Adrenal gland (tissue), 12 donors: ENCODE results near the gene CPT1A. TPM values are rescaled to one million over a fixed set of nuclear protein-coding genes. Genes with fewer than 3 reads are reported as not detected.

Experiments
- DNase-seq, 7 donors: peaks; one replicate each; pipeline ENCODE4 v3.0.0-alpha.2; 2019 to 2020
- H3K27ac ChIP-seq, 5 donors: fragments of 200-600 bp; sonication (generic) in 4 of 5; 1 replicate in 3 of 5; 2 replicates in 2 of 5; pipeline versions ENCODE4 v1.5.1 to v1.8.0; 2016 to 2020; ENCODE audit warnings: mild to moderate bottlenecking in 1 of 5
- H3K27me3 ChIP-seq: fragments of 200-600 bp; 2 replicates; pipeline ENCODE4 v1.8.0; 2021
- H3K36me3 ChIP-seq, 2 donors: fragments of 200-600 bp; replicated peaks in 1 of 2; 1 replicate in 1 of 2; 2 replicates in 1 of 2; pipeline versions ENCODE4 v1.5.1 to v1.8.0; 2018 to 2022
- H3K4me1 ChIP-seq, 2 donors: fragments of 200-600 bp; replicated peaks in 1 of 2; 1 replicate in 1 of 2; 2 replicates in 1 of 2; pipeline versions ENCODE4 v1.5.1 to v1.8.0; 2018 to 2021
- H3K4me3 ChIP-seq, 4 donors: fragments of 200-600 bp; sonication (generic) in 3 of 4; one replicate each; pipeline ENCODE4 v1.5.1; 2016 to 2018
- H3K9me3 ChIP-seq, 3 donors: fragments of 200-600 bp; sonication (generic) in 1 of 3; replicated peaks in 1 of 3; 1 replicate in 2 of 3; 2 replicates in 1 of 3; pipeline versions ENCODE4 v1.5.1 to v1.8.0; 2016 to 2021
- POLR2A ChIP-seq, 2 donors: fragments of 450-650 bp; IDR thresholded peaks; one replicate each; pipeline ENCODE4 v1.6.1; 2017; ENCODE audit warnings: antibody characterized with exemption in 2 of 2, mild to moderate bottlenecking in 2 of 2, moderate library complexity in 1 of 2
- WGBS, 4 donors: extraction: QIAGEN DNeasy Blood & Tissue Kit in 2 of 4; methylation state at CpG; one replicate each; pipeline versions ENCODE4 v1.1.5 to v1.1.7; 2013 to 2017; 5-methylcytosine and 5-hydroxymethylcytosine counted together
- intact Hi-C, 2 donors: fragments of 100-400 bp; cut with DNase I; formaldehyde crosslinking; loops; one replicate each; pipeline versions ENCODE4 v1.14.1 to v1.15.0; 2022 to 2023
- polyA plus RNA-seq, 3 donors: library from polyadenylated mRNA; stranded (reverse); fragments of 200-250 nt in 2 of 3; fragments of 350-450 nt in 1 of 3; fragmentation: Illumina TruSeq in 1 of 3; extraction: RNeasy Lipid Tissue Mini Kit (QIAGEN cat#74804) in 1 of 3; gene quantifications; one replicate each; pipeline ENCODE4 v1.2.3, GENCODE V29; 2013 to 2014
- total RNA-seq, 9 donors: library from RNA; depleted of rRNA in 4 of 9; stranded (reverse); fragments of >200 nt in 4 of 9; fragments of 120-200 nt in 1 of 9; fragmentation: NEBNext Ultra II Directional in 1 of 9; extraction: Animal tissue kit (Norgen Biotek cat#: 25700) in 1 of 9; gene quantifications; one replicate each; pipeline versions ENCODE4 v1.1.0 to v1.2.4, GENCODE V29; 2013 to 2023
- TF ChIP-seq, protein P1 (sequence below), 6 experiments: fragments of 450-650 bp in 4 of 6; fragments of 200-600 bp in 2 of 6; sonication (generic) in 1 of 6; IDR thresholded peaks; 1 replicate in 5 of 6; 2 replicates in 1 of 6; pipeline versions ENCODE4 v1.5.1 to v1.8.0; 2016 to 2021; ENCODE audit warnings: antibody characterized with exemption in 6 of 6, mild to moderate bottlenecking in 2 of 6, moderate library complexity in 1 of 6
- donor health status: healthy with polysubstance abuse.
- donor health status: Bipolar disorder and iron deficiency.
- donor health status: DM: yes; HTN: yes; CAD: no.
- donor health status: DM: no; HTN: no; CAD: no.
- donor health status: DM: no; HTN: no; CAD: no.
- donor health status: DM: yes; HTN: yes; CAD: no.

The CPT1A gene
- total and polyA plus RNA-seq, 12 donors, result 15.2 to 140 (median 66.0) TPM

DNA sequence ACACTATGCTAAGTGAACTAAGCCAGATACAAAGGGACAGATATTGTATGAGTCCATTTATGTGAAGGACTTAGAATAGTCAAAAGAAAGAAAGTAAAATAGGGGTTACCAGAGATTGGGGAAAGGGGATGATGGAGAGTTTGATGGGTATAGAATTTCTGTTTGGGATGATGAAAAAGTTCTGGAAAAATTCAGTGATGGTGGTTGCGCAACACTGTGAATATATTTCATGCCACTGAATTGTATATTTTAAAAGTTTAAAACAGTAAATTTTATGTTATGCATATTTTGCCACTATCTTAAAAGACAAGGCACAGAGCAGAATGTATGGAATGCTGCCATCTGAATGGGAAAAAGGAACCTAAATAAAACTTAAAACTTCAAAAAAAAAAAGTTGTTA, 119.6 kb downstream of the CPT1A start:
- no peak overlapping the region for H3K27ac ChIP-seq
- no peaks in the 10 kb centered on the region for H3K27me3 ChIP-seq
- no peaks in the 10 kb centered on the region for H3K4me1 ChIP-seq
- TF ChIP-seq, protein P1, sequence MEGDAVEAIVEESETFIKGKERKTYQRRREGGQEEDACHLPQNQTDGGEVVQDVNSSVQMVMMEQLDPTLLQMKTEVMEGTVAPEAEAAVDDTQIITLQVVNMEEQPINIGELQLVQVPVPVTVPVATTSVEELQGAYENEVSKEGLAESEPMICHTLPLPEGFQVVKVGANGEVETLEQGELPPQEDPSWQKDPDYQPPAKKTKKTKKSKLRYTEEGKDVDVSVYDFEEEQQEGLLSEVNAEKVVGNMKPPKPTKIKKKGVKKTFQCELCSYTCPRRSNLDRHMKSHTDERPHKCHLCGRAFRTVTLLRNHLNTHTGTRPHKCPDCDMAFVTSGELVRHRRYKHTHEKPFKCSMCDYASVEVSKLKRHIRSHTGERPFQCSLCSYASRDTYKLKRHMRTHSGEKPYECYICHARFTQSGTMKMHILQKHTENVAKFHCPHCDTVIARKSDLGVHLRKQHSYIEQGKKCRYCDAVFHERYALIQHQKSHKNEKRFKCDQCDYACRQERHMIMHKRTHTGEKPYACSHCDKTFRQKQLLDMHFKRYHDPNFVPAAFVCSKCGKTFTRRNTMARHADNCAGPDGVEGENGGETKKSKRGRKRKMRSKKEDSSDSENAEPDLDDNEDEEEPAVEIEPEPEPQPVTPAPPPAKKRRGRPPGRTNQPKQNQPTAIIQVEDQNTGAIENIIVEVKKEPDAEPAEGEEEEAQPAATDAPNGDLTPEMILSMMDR (IDR thresholded peaks at IDR 0.05), result no peak
- no peak for TF ChIP-seq POLR2A (IDR thresholded peaks at IDR 0.05)
- H3K9me3 ChIP-seq, result no peaks in the 10 kb centered on the region
- 97 to 100% (median 98%) methylated on average over 1 of the region's 1 CpG for WGBS, 4 donors
- intact Hi-C loops, result no loop called here
- DNase-seq, result no peak
- no peaks in the 10 kb centered on the region for H3K36me3 ChIP-seq
- H3K4me3 ChIP-seq, result no peak overlapping the region

DNA sequence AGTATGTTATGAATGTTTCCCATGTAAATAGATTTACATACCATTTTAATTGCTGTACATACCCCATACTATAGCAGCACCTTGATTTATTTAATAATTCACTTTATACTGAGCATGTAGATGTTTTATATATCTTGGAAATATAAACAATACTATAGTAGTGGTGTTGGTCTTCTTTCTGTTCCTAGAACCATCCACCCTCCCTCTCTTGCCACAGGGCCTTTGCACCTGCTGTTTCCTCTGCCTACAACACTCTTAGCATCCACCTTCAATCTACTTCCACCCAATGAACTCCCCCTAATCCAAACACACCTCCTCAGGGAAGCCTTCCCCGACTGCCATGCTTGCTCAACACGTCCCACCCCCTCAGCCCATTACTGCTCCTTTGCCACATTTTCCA, 120.6 kb downstream of the CPT1A start:
- Histone ChIP-seq H3K27me3 (no peaks in the 10 kb centered on the region), H3K36me3 (no peaks in the 10 kb centered on the region), H3K4me3 (no peak overlapping the region), H3K9me3 (no peaks in the 10 kb centered on the region), H3K4me1 (no peaks in the 10 kb centered on the region), H3K27ac (no peak overlapping the region)
- intact Hi-C loops, result no loop called here
- 89 to 92% (median 90%) methylated on average over 2 of the region's 2 CpGs for WGBS, 4 donors
- no peak for DNase-seq
- TF ChIP-seq POLR2A (IDR thresholded peaks at IDR 0.05), result no peak
- TF ChIP-seq, protein P1 (IDR thresholded peaks at IDR 0.05), result no peak

DNA sequence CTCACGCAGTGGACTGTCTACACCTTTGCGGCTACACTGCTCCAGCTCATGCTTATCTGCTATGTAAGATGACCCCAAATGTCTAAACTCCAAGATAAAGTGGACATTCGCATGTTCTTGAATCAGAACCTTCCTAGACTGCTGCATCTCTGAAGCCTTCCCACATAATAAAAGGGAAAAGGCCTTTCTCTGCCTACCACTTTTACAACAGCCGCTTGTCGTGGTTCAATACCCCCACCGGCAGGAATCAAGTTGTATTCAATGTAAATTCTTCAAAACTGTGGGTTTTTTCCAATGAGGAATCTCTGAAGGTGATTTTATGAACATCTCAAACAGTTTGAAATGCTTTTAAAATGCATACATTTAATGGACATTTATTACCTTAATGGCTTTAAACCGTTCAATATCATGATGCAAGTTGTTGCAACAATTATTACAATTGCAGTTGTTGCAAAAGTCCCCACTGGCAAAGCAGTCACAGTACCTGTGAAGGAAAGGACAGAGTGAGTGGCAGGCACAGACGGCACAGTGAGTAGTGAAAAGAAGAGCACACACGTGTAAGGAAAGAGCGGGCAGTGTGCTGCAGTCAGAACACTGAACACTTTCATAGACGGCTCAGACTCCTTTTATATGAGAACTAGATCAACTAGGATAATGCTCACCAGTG, 126.1 kb downstream of the CPT1A start:
- no peak for DNase-seq
- intact Hi-C loops, result no loop called here
- TF ChIP-seq, protein P1 (IDR thresholded peaks at IDR 0.05), result no peak
- no peak for TF ChIP-seq POLR2A (IDR thresholded peaks at IDR 0.05)

DNA sequence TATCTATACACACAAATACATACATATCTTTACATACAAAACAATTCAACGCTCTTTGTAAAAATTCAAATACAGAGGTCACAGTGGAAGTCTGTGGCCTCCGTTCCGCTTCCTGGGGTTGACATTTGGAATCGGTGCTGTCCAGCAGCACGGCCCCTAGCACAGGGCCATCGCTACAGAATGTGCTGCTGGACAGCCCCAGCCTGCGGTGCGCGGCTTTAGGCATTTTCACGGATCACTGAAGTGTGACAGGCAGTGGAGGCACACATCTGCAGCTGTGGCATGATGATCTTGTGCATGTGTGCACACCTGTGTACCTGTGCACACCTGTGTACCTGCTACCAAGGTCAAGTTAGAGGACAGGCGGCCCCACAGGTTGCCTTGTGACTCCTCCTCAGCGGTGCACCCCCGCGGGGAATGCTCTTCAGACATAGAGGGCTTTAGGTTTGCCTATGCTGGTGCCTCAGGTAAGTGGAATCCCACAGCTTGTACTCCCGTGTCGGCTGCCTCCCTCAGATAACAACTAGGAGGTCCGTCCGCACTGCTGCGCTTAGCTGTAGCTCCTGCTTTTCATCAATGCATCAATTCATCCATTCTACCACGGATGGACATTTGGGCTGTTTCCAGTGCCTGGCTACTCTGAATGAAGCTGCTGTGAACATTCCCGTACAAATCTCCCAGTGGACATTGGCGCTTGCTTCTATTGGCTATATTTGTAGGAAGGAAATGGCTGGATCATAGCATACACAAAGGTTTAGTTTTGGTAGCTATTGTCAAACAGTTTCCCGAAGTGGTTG, 127.5 kb downstream of the CPT1A start:
- DNase-seq, result no peak
- WGBS, 4 donors, result 77 to 82% (median 79%) methylated on average over 21 to 23 of the region's 23 CpGs
- Histone ChIP-seq H3K4me1 (no peaks in the 10 kb centered on the region), H3K27ac (no peak overlapping the region), H3K9me3 (no peaks in the 10 kb centered on the region), H3K36me3 (no peaks in the 10 kb centered on the region), H3K4me3 (no peak overlapping the region), H3K27me3 (no peaks in the 10 kb centered on the region)
- intact Hi-C loops, result no loop called here
- TF ChIP-seq, protein P1 (IDR thresholded peaks at IDR 0.05), result no peak
- TF ChIP-seq POLR2A (IDR thresholded peaks at IDR 0.05), result no peak

More for the DNA sequence above, 126.1 kb downstream of the CPT1A start:
- no peak overlapping the region for H3K4me3 ChIP-seq
- H3K9me3 ChIP-seq, result no peaks in the 10 kb centered on the region
- 84 to 90% (median 87%) methylated on average over 11 of the region's 11 CpGs for WGBS, 4 donors
- no peaks in the 10 kb centered on the region for H3K36me3 ChIP-seq
- no peaks in the 10 kb centered on the region for H3K27me3 ChIP-seq
- no peak overlapping the region for H3K27ac ChIP-seq
- H3K4me1 ChIP-seq, result no peaks in the 10 kb centered on the region
